Ramos (cell line): Measurements from ENCODE around the gene FAM149B1.

Experiments
- in situ Hi-C: fragments of 300-500 bp; cut with MboI; formaldehyde crosslinking; loops from one replicate; pipeline ENCODE4 v1.14.3; 2022; ENCODE audit warnings: low sequenced_read_pairs; ENCODE audit not compliant: unreplicated experiment

Gene FAM149B1

DNA sequence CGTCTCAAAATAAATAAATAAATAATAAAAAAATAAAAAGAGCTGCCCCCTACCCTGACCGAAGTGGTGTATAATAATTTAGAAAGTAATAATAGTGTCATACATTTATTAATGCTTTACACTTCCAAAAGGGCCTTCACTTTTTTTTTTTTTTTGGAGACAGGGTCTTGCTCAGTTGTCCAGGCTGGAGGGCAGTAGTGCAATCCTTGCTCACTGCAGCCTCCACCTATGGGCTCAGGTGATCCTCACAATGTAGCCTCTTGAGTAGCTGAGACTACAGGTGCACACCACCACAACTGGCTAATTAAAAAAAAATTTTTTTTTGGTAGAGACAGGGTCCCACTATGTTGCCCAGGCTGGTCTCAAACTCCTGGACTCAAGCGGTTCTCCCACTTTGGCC lies 1.4 kb downstream of the FAM149B1 start:
- in situ Hi-C loops: loop anchor here (25.0 kb wide), 1 partner anchor 807 kb away; the partner anchor contains the start of gene DNAJB12

DNA sequence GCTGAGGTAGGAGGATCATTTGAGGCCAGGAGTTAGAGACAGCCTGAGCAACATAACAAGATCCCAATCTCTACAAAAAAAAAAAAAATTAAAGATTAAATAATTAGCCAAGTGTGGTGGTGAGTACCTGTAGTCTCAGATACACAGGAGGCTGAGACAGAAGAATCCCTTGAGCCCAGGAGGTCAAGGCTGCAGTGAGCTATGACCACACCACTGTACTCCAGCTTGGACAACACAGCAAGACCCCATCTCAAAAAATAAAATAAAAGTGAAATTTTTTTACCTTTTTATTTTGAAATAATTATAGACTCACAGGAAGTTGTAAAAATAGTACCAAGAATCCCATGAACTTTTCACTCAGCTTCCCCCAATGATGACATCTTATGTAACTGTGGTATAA lies 4.9 kb downstream of the FAM149B1 start:
- in situ Hi-C loops: loop anchor here (25.0 kb wide), 1 partner anchor 811 kb away; the partner anchor contains the start of gene DNAJB12

DNA sequence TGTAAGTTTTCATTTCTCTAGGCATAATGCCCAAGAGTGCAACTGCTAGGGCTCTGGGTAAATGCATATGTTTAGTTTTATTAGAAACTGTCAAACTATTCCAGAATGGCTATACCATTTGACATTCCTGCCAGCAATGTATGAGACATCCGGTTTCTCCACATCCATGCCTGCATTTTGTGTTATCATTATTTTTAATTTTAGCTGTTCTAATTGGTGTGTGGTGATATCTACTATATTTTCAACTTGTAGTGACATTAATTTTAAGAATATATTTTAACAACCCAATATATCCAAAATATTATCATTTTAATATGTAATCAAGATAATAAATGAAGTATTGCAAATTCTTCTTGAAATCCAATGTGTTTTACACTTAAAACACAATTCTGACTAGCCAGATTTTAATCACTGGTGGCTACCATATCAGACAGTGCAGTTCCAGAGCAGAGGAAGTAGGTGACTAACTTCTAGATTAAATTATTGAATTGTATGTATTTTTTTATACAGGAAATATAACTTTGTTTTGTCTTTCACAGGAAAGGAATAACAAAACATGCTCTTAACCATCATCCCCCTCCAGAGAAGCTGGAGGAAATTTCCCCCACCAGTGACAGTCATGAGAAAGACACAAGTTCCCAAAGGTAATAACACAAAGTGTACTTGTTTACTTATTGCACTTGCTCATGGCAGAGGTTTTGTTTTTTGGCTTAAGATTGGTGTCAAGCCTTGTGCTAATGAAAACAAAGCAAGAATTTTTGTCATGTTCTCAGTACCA lies 6.4 kb downstream of the FAM149B1 start:
- in situ Hi-C loops: loop anchor here (25.0 kb wide), 1 partner anchor 812 kb away; the partner anchor contains the start of gene DNAJB12

DNA sequence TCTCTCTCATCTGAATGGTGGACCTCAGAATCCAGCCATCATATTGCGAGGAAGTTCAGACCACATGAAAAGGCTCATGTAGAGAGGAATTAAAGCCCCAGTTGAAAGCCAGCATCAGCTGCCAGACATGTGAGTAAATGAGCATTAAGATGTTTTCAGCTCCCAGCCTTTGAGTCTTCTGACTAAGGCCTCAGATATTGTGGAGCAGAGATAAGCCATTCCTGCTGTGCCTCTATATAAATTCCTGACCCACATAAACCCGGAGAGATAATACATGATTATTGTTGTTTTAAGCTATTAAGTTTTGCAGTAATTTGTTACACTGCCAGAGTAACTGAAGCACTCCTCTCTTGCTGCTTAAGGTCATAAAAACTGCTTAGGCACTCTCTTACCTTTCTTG lies 14.6 kb downstream of the FAM149B1 start:
- in situ Hi-C loops: no loop called here

GRCh38 chr10:73183667-73184281 lies 15.9 kb downstream of the FAM149B1 start:
- in situ Hi-C loops: no loop called here

GRCh38 chr10:73186266-73186665 lies 18.3 kb downstream of the FAM149B1 start:
- in situ Hi-C loops: no loop called here

DNA sequence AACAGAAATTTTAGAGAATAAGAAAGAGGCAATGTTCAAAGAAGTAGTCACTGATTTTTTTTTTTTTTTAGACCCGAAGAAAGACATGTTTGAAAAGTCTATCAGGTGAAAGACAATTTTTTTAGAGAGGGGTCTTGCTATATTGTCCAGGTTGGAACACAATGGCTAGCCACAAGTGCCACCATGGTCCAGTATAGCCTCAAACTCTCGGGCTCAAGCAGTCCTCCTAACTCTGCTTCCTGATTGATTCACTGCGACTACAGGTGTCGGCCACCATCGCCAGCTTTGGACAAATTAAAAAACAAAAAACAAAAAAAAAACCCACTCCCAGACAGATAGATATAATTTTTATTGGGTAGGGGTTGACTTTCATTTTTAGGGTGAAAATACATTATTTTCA lies 22.3 kb downstream of the FAM149B1 start:
- in situ Hi-C loops: no loop called here

DNA sequence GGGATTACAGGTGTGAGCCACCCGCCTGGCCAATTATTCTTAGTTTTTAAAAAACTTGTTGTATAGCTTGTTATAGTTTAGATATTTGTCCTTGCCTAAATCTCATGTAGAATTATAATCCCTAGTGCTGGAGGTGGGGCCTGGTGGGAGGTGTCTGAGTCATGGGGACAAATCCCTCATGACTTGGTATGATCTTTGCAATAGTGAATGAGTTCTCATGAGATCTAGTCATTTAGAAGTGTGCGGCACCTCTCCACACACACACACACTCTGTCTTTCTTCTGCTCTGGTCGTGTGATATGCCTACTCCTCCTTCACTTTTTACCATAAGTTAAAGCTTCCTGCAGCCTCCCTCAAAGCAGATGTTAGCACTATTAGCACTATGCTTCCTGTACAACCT lies 37.2 kb downstream of the FAM149B1 start:
- in situ Hi-C loops: no loop called here

DNA sequence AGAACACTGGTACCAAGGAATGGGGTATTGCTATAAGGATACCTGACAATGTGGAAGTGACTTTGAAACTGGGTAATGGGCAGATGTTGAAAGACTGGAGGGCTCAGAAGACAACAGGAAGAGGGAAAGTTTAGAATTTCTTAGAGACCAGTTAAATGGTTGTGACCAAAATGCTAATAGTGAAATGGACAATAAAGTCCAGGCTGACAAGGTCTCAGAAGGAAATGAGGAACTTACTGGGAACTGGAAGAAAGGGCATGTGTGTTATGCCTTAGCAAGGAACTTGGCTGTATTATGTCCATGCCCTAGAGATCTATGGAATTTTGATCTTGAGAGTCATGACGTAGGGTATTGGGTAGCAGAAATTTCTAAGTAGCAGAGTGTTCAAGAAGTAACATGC lies 38.0 kb downstream of the FAM149B1 start:
- in situ Hi-C loops: no loop called here

GRCh38 chr10:73206385-73206784 lies 38.5 kb downstream of the FAM149B1 start:
- in situ Hi-C loops: no loop called here

DNA sequence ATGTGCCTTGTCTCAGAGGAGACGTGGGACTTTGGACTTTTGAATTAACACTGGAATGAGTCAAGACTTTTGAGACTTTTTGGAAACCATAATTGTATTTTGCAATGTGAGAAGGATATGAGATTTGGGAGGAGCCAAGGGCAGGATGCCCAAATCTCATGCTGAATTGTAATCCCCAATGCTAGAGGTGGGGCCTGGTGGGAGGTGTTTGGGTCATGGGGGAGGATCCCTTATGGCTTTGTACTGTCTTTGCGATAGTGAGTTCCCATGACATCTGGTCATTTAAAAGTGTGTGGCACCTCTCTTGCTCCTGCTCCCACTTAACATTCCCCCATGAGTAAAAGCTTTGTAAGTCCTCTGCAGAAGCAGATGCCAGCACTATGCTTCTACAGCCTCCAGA lies 40.0 kb downstream of the FAM149B1 start:
- in situ Hi-C loops: no loop called here

- in situ Hi-C loops: no loop called here
Observed at GRCh38 chr10:73209705-73210104, 41.8 kb downstream of the FAM149B1 start.

DNA sequence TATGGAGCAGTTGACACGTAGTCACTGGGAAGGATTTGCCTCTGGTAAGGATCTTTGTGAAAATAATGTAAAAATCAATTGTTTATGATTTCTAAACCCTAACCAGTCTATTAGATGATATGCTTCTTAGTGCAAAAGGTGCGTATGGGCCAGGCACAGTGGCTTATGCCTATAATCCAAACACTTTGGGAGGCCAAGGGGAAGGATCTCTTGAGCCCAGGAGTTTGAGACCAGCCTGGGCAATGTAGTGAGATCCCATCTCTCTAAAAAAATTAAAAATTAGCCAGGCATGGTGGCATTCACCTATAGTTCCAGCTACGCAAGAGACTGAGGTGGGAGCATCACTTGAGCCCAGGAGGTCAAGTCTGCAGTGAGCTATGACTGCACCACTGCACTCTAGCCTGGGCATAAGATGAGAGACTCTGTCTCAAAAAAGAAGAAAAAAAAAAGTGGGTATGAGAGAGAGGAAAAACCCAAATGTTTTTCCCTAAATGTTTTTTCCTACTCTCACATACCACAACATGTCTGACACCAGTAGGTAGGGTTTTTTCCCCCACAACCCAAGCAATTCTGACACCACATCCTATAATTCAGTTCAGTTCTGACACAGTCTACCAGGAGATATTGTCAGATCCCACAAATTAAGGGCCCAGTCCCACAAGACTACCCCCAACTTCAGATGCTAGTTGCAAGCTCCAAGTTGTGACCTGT lies 42.6 kb downstream of the FAM149B1 start:
- in situ Hi-C loops: no loop called here

DNA sequence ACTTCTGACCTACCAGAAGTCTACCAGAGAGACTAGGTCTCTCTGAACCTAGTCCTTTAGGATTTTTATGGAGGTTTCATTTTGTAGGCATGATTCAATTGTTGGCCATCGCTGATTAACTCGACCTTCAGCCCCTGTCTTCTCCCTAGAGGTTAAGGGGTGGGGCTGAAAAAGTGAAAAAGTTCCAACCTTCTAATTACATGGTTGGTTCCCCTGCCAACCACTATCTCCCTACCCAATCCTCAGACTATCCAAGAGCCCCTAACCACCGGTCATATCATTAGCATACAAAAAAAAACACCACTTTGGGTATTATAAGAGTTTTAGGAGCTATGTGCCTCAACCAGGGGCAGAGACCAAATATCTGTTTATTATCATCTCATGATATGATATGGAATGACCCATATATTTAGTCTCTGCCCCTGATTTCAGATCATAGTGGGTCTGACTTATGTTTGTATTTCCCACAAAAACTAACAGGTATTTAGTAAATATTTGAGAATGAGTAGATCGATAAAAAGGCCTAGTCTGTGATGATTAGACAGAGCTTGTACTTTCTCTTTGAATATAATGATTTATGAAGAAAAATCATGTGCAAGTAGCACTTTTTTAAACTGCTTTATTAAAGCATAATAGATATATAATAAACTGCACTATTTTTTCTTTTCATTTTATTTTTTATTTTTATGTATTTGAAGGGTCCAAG lies 43.3 kb downstream of the FAM149B1 start:
- in situ Hi-C loops: no loop called here

DNA sequence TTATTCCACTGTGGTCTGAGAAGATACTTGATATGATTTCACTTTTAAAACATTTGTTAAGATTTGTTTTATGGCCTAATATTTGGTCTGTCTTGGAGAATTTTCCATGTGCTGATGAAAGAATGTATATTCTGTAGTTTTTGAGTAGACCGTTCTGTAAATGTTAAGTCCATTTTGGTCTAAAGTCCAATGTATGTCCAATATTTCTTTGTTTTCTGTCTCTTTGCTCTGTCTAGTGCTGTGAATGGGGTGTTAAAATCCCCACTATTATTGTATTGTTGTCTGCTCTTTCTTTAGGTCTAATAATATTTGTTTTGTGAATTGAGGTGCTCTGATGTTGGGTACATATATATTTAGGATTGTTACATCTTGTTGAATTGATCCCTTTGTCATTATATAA lies 47.8 kb downstream of the FAM149B1 start:
- in situ Hi-C loops: no loop called here

DNA sequence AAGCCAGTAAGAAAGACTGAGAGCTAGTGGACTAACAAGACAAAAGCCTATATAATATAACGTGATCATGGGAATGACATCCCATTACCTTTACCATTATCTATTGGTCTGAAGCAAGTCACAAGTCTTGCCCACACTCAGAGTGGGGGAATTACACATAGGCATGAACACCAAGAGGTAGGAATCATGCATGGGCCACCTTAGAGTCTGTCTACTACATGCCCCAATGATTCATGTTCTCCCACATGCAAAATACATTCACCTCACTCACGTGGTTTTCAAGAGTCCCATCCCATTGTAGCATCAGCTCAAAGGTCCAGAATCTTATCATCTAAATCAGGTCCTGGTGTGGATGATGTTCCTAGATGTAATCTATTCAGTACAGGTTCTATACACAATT lies 49.7 kb downstream of the FAM149B1 start:
- in situ Hi-C loops: no loop called here

GRCh38 chr10:73218431-73219191 lies 50.7 kb downstream of the FAM149B1 start:
- in situ Hi-C loops: no loop called here

GRCh38 chr10:73219384-73219783 lies 51.5 kb downstream of the FAM149B1 start:
- in situ Hi-C loops: no loop called here

GRCh38 chr10:73220989-73221388 lies 53.1 kb downstream of the FAM149B1 start:
- in situ Hi-C loops: no loop called here

DNA sequence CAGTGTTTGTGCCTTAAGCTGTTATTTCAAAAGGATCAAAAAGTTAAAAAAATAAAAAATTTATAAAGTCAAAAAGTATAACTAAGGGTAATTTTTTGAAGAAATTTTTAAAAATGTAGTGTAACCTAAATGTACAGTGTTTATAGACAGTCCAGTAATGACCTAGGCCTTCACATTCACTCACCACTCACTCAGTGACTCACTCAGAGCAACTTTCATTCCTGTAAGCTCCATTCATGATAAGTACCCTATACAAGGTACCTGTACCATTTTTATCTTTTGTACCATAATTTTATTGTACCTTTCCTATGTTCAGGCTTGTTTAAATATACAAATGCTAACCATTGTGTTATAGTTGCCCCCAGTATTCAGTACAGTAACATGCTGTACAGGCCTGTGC lies 57.6 kb downstream of the FAM149B1 start:
- in situ Hi-C loops: no loop called here
